Astrocyte (in vitro differentiated cells and primary cell): ENCODE results near the gene ATOH7.

Experiments
- CTCF ChIP-seq: IDR thresholded peaks from 2 replicates; pipeline ENCODE4 v1.5.1; 2011; ENCODE audit warnings: low read depth, mild to moderate bottlenecking, inconsistent platforms, low read length, moderate library complexity; ENCODE audit not compliant: insufficient read depth
- EZH2 ChIP-seq: IDR thresholded peaks from 2 replicates; pipeline ENCODE4 v1.6.1; 2012; ENCODE audit warnings: mild to moderate bottlenecking, low read length, inconsistent platforms; ENCODE audit not compliant: insufficient read depth

GRCh38 chr10:68280758-68281157 is 48.8 kb upstream of the ATOH7 start:
- TF ChIP-seq CTCF = no peak
- no peak for TF ChIP-seq EZH2
